GM23338 (cell line): ENCODE measurements around the gene PLEKHM1. TPM values are rescaled to one million over a fixed set of nuclear protein-coding genes. Genes with fewer than 3 reads are reported as not detected.
A peak's percentile ranks its signal among the peaks of the same experiment; 100 is the strongest.

Experiments
- ATAC-seq: fragments of 200-7000 bp; cut with Tn5 transposase; 3 replicates; pipeline ENCODE4 v1.9.1; 2020
- DNase-seq: peaks from one replicate; pipeline ENCODE4 v3.0.0-alpha.2; 2015; ENCODE audit warnings: low spot score
- H2AFZ ChIP-seq: fragments of 200-600 bp; sonication (generic); 2 replicates; pipeline ENCODE4 v1.8.0; 2016; ENCODE audit warnings: antibody characterized with exemption, mild to moderate bottlenecking, moderate library complexity
- H3F3A ChIP-seq: fragments of 200-600 bp; sonication (generic); replicated peaks from 2 replicates; pipeline ENCODE4 v1.8.0; 2017; ENCODE audit warnings: antibody characterized with exemption, mixed run types, low read depth
- H3K27ac ChIP-seq: fragments of 200-600 bp; sonication (generic); 2 replicates; pipeline ENCODE4 v1.6.1; 2016; ENCODE audit warnings: low read depth
- H3K27me3 ChIP-seq: fragments of 200-600 bp; sonication (generic); 2 replicates; pipeline ENCODE4 v1.8.0; 2016; ENCODE audit warnings: mild to moderate bottlenecking, mixed run types, moderate library complexity; ENCODE audit not compliant: insufficient read depth
- H3K36me3 ChIP-seq: fragments of 200-600 bp; sonication (generic); 2 replicates; pipeline ENCODE4 v1.8.0; 2016; ENCODE audit warnings: mild to moderate bottlenecking; ENCODE audit not compliant: insufficient read depth
- H3K4me1 ChIP-seq: fragments of 200-600 bp; sonication (generic); 2 replicates; pipeline ENCODE4 v1.8.0; 2016; ENCODE audit warnings: mild to moderate bottlenecking, moderate library complexity; ENCODE audit not compliant: insufficient read depth
- H3K4me2 ChIP-seq: fragments of 200-600 bp; sonication (generic); 2 replicates; pipeline ENCODE4 v1.7.1; 2017; ENCODE audit warnings: mixed run types
- H3K4me3 ChIP-seq: fragments of 200-600 bp; sonication (generic); 2 replicates; pipeline ENCODE4 v1.6.1; 2016; ENCODE audit warnings: mixed run types
- H3K79me2 ChIP-seq: fragments of 200-600 bp; sonication (generic); replicated peaks from 2 replicates; pipeline ENCODE4 v1.8.0; 2017; ENCODE audit warnings: mild to moderate bottlenecking; ENCODE audit not compliant: insufficient read depth
- H3K9me2 ChIP-seq: fragments of 200-600 bp; sonication (generic); 2 replicates; pipeline ENCODE4 v1.8.0; 2017; ENCODE audit not compliant: insufficient read depth
- H4K20me1 ChIP-seq: fragments of 200-600 bp; sonication (generic); replicated peaks from 2 replicates; pipeline ENCODE4 v1.8.0; 2017; ENCODE audit warnings: mild to moderate bottlenecking; ENCODE audit not compliant: insufficient read depth
- H3K27ac Mint-ChIP-seq: 2 replicates; pipeline ENCODE4 v1.8.0; 2020; ENCODE audit warnings: inconsistent platforms, mild to moderate bottlenecking, moderate library complexity, mixed read lengths
- H3K27me3 Mint-ChIP-seq: 3 replicates; pipeline ENCODE4 v1.8.0; 2022; ENCODE audit warnings: low read depth, mild to moderate bottlenecking, moderate library complexity, mixed read lengths, inconsistent platforms; ENCODE audit not compliant: insufficient read depth, poor library complexity
- H3K36me3 Mint-ChIP-seq: 3 replicates; pipeline ENCODE4 v1.8.0; 2021; ENCODE audit warnings: low read depth, mild to moderate bottlenecking, inconsistent platforms, moderate library complexity, mixed read lengths
- H3K4me1 Mint-ChIP-seq: 3 replicates; pipeline ENCODE4 v1.8.0; 2020; ENCODE audit warnings: mild to moderate bottlenecking, inconsistent platforms, mixed read lengths
- H3K4me3 Mint-ChIP-seq: 3 replicates; pipeline ENCODE4 v1.8.0; 2021; ENCODE audit warnings: moderate library complexity, mild to moderate bottlenecking, inconsistent platforms, mixed read lengths
- H3K9me3 Mint-ChIP-seq: 3 replicates; pipeline ENCODE4 v1.8.0; 2020; ENCODE audit warnings: moderate library complexity, mild to moderate bottlenecking, inconsistent platforms, mixed read lengths
- CREB1 ChIP-seq: fragments of 250-450 bp; sonication (Bioruptor Pico); IDR thresholded peaks from 2 replicates; pipeline ENCODE4 v1.5.0; 2020; ENCODE audit warnings: low read depth, mild to moderate bottlenecking, moderate library complexity
- CTCF ChIP-seq, 2 experiments: fragments of 200-600 bp in 1 of 2; sonication (generic) in 1 of 2; conservative IDR thresholded peaks; 2 replicates each; pipeline versions ENCODE4 v1.5.1 to v1.6.1; 2016 to 2017; ENCODE audit warnings: antibody characterized with exemption in 2 of 2, low read depth in 2 of 2, mild to moderate bottlenecking in 2 of 2, moderate library complexity in 1 of 2
- ETS1 ChIP-seq: IDR thresholded peaks from 2 replicates; pipeline ENCODE4 v1.6.1; 2016; ENCODE audit warnings: antibody characterized with exemption
- EZH2 ChIP-seq: fragments of 200-600 bp; sonication (generic); IDR thresholded peaks from one replicate; pipeline ENCODE4 v1.8.0; 2017; ENCODE audit warnings: antibody characterized with exemption, mild to moderate bottlenecking, low read depth; ENCODE audit not compliant: unreplicated experiment
- EZH2phosphoT487 ChIP-seq: fragments of 200-600 bp; sonication (generic); IDR thresholded peaks from one replicate; pipeline ENCODE4 v1.8.1; 2018; ENCODE audit warnings: antibody characterized with exemption; ENCODE audit not compliant: unreplicated experiment
- JUNB ChIP-seq: IDR thresholded peaks from one replicate; pipeline ENCODE4 v1.6.1; 2016; ENCODE audit warnings: antibody characterized with exemption; ENCODE audit not compliant: unreplicated experiment
- NANOG ChIP-seq: IDR thresholded peaks from 2 replicates; pipeline ENCODE4 v1.6.1; 2016; ENCODE audit warnings: antibody characterized with exemption, borderline replicate concordance
- POLR2AphosphoS5 ChIP-seq: IDR thresholded peaks from 2 replicates; pipeline ENCODE4 v1.6.1; 2016; ENCODE audit warnings: antibody characterized with exemption, low read depth
- REST ChIP-seq: IDR thresholded peaks from one replicate; pipeline ENCODE4 v1.6.1; 2018; ENCODE audit warnings: antibody characterized with exemption; ENCODE audit not compliant: unreplicated experiment
- STAT1 ChIP-seq: IDR thresholded peaks from one replicate; pipeline ENCODE4 v1.6.1; 2016; ENCODE audit warnings: antibody characterized with exemption; ENCODE audit not compliant: unreplicated experiment
- ZNF114 ChIP-seq: fragments of 250-450 bp; sonication (Bioruptor Pico); IDR thresholded peaks from 2 replicates; pipeline ENCODE4 v1.5.0; 2020; ENCODE audit warnings: mild to moderate bottlenecking, moderate library complexity
- ZNF331 ChIP-seq: fragments of 250-450 bp; sonication (Bioruptor Pico); IDR thresholded peaks from 2 replicates; pipeline ENCODE4 v1.5.0; 2020; ENCODE audit warnings: low read depth, mild to moderate bottlenecking, moderate library complexity
- polyA plus RNA-seq: library from polyadenylated mRNA; unstranded; fragments of >200 nt; fragmentation: Nextera tagmentation; extraction: Ambion mirVana; gene quantifications from 2 replicates; pipeline ENCODE4 v1.2.1, GENCODE V29; 2016
- total RNA-seq: library from RNA; depleted of rRNA; stranded (reverse); fragments of >200 nt; shearing (Covaris generic); gene quantifications from 2 replicates; pipeline ENCODE4 v1.2.3, GENCODE V29; 2014

The PLEKHM1 gene
- total and polyA plus RNA-seq, 2 experiments from 2014 or later: 4.4 to 17.9 TPM

- DNase-seq: no peak
- H3K4me3 ChIP-seq: no peak overlapping the region
- no peaks in the 10 kb centered on the region; the same call in 1 of the 2 replicates for H3K79me2 ChIP-seq
- peaks cover 29% of the 10 kb centered on the region for H3F3A ChIP-seq
- peak overlapping the region; percentile 38; the same call in 1 of the 2 replicates for H3K4me2 ChIP-seq
- H3K27me3 ChIP-seq: peaks cover 29% of the 10 kb centered on the region
- Mint-ChIP-seq H3K4me1 (peaks cover 44% of the 10 kb centered on the region), H3K9me3 (peaks cover 6% of the 10 kb centered on the region), H3K27me3 (peaks cover 34% of the 10 kb centered on the region), H3K4me3 (peak overlapping the region; percentile 76), H3K27ac (no peak overlapping the region), H3K36me3 (peaks cover 12% of the 10 kb centered on the region)
- no peak for TF ChIP-seq CTCF (conservative IDR thresholded peaks at IDR 0.05; ENCODE audit: low read depth in 2 of 2)
- no peak for TF ChIP-seq STAT1
- no peak for TF ChIP-seq CREB1
- no peak for TF ChIP-seq ZNF114 (CRISPR knock-in tag)
- TF ChIP-seq JUNB: no peak
- TF ChIP-seq EZH2phosphoT487: no peak
- no peak for TF ChIP-seq NANOG
- no peak for TF ChIP-seq REST
- peaks cover 21% of the 10 kb centered on the region for H3K4me1 ChIP-seq
- H3K9me2 ChIP-seq: no peaks in the 10 kb centered on the region
- ATAC-seq: no peak
- no peaks in the 10 kb centered on the region for H3K36me3 ChIP-seq
- no peak overlapping the region for H2AFZ ChIP-seq
- no peaks in the 10 kb centered on the region for H4K20me1 ChIP-seq
- no peak overlapping the region for H3K27ac ChIP-seq
Observed at GRCh38 chr17:45425984-45426413, 64.5 kb downstream of the PLEKHM1 start.

GRCh38 chr17:45425125-45425983 lies 65.2 kb downstream of the PLEKHM1 start:
- H3K79me2 ChIP-seq: no peaks in the 10 kb centered on the region; the same call in 1 of the 2 replicates
- ATAC-seq (peak; percentile 75), DNase-seq (peak; percentile 93)
- 0 out of 2 replicates have a peak overlapping the region, but pooled peaks have one; percentile 23 for H2AFZ ChIP-seq
- Mint-ChIP-seq H3K4me3 (peak overlapping the region; percentile 76), H3K27ac (peak overlapping the region; percentile 62; the same call in 1 of the 2 replicates), H3K27me3 (peaks cover 28% of the 10 kb centered on the region), H3K36me3 (peaks cover 12% of the 10 kb centered on the region), H3K9me3 (peaks cover 3% of the 10 kb centered on the region; the same call in 2 of the 3 replicates), H3K4me1 (peaks cover 41% of the 10 kb centered on the region)
- peak overlapping the region; percentile 96 for H3K4me2 ChIP-seq
- peaks cover 26% of the 10 kb centered on the region for H3F3A ChIP-seq
- peak overlapping the region; percentile 80 for H3K27ac ChIP-seq
- peak overlapping the region; percentile 57 for H3K4me3 ChIP-seq
- peaks cover 22% of the 10 kb centered on the region for H3K27me3 ChIP-seq
- no peaks in the 10 kb centered on the region for H4K20me1 ChIP-seq
- no peaks in the 10 kb centered on the region for H3K36me3 ChIP-seq
- peaks cover 21% of the 10 kb centered on the region for H3K4me1 ChIP-seq
- H3K9me2 ChIP-seq: no peaks in the 10 kb centered on the region
- TF ChIP-seq POLR2AphosphoS5 (peak; percentile 63), CREB1 (no peak), STAT1 (no peak), ZNF331 (CRISPR knock-in tag) (no peak), NANOG (no peak), EZH2 (no peak), JUNB (no peak), REST (no peak), ZNF114 (CRISPR knock-in tag) (no peak), ETS1 (no peak)
